GM19043 (cell line): ENCODE results near the gene SLC9A3.
"Not testable (repeated sequence)": the region's sequence is repeated elsewhere in the genome, so short reads cannot be mapped to it uniquely, and the experiment has no call there.

Experiments used
- ATAC-seq: cut with Tn5 transposase; IDR thresholded peaks from one replicate; pipeline ENCODE4 v1.9.1; 2021; ENCODE audit warnings: low read depth; ENCODE audit not compliant: unreplicated experiment

The SLC9A3 gene

DNA sequence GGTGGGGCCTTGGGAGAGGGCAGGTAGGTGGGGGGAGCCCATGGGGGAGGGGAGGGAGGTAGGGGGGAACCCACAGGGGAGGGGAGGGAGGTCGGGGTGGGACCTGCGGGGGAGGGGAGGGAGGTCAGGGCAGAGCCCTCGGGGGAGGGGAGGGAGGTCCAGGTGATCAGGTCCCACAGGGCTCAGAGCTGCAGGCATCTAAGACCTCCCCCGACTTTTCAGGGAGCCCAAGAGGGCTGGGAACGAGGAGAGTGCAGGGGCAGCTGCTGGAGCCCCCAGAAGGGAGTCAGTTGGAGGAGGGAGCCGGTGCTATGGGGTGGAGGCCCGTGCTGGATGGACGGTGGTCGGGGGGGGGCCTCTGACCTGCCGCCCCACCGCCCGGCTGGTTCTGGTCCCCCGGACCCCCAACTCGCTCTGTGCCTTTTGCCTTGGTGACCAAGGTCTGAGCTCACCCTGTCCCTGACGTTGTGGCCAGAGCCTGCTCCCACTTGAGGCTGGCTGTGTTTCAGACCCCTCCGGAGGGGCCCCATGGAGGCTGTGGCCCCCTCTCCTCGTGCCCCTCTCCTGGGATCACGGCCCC, 31.8 kb downstream of the SLC9A3 start:
- no peak for ATAC-seq

DNA sequence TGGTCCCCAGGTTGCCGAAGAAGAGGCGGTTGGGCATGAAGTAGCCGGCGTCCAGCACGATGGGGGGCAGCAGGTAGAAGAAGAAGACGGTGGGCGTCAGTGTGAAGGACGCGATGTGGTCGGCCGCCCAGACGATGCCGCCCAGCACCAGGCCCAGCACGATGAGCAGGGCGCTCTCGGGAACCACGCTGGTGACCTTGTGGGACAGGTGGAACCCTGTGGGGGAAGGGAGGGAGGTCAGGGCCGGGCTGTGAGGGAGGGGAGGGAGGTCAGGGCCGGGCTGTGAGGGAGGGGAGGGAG, 32.4 kb downstream of the SLC9A3 start:
- ATAC-seq, result no peak

- ATAC-seq, result no peak
Measured at GRCh38 chr5:491119-491855, 33.0 kb downstream of the SLC9A3 start.

GRCh38 chr5:490116-491106, 33.8 kb downstream of the SLC9A3 start:
- no peak for ATAC-seq

DNA sequence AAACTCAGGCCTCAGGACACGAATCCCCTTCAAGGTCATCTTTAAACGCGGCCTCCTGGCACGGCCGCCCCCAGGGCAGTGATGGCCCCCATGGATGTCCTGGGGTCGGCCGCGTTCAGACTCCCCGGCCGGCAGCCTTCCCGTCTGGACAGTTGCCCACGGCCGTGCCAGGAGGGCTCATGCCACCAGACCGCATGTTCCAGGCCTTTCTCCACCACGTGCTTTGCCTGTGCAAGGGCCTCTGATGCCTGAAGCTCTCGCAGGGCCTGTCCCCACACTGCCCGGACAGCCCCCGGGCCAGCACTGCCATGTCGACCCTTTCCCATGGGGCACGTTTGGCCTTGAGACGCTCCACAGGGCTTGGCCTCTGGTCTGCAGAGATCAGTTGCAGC, 34.6 kb downstream of the SLC9A3 start:
- ATAC-seq, result no peak

DNA sequence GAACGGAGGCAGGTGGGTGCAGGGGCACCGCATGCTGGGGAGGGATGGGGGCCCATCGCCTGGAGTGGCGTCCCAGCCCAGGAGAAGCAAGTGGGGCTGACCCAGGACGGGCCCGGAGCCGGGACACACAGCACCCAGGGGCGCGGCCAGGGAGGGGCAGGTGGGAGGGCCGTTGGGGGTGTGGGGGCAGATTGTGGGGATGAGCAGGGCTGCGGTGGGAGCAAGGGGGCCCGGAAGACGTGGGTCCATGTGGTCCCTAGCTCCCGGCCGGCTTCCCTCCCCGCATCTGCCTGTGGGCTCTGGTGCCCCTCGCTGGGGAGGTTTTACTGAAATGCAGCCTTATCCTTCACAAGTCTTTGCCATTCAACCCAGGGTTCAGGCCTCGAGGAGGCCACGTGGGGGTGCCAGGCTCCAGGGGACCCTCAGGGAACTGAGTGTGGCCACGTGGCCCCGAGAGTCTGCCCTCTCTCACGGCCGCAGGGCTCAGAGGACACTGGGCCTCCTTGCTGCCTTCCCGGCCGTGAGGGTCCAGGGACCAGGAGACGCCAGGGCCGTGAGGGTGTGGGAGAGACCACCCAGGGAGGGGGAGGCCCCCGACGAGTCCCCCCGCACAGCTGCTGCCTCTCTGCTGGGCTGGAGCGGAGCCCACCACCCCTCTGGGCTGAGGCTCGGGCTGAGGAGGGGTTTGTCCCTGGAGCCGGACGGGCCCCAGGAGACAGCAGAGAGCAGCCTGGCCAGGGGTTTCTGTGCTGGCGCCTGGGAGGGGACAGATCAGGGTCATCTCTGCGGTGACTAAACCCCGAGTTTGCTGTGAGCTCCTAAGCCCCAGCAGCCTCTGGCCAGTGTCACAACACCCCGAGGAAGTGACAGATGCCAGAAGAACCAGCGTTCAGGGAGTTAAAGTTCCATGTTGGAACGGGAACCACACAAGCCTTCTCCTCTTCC, 35.2 kb downstream of the SLC9A3 start:
- ATAC-seq, result no peak

DNA sequence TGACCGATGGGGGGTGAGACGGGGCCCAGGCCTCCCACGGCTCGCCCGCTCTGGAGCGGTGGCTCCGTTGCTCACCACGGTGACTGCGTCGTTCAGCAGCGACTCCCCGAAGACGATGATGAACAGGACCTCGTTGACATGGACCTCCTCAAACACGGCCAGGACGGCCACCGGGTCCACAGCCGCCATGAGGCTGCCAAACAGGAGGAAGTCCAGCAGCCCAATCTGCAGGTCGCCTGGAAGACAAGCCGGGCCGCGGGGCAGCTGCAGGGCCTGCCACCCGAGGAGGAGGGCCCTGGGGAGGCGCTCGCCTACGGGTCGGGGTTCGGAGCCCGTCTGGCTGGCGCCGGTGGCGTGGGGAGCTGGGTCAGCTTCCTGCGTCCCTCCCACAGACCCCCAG, 36.0 kb downstream of the SLC9A3 start:
- ATAC-seq, result no peak

DNA sequence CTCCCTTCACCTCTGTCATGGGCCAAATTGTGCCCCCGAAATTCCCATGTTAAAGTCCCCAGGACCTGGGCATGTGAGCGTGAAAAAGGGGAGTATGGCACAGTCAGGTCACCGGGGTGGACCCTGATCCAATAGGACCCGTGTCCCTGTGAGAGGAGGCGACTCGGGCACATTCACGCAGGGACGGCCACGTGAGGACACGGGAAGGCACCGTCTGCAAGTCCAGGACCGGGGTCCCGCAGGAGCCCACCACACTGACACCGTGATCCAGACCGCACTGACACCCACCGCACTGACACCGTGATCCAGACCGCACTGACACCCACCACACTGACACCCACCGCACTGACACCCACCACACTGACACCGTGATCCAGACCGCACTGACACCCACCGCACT, 37.7 kb downstream of the SLC9A3 start:
- not testable (repeated sequence) for ATAC-seq

- no peak for ATAC-seq
Measured at GRCh38 chr5:485946-486491, 38.2 kb downstream of the SLC9A3 start.

DNA sequence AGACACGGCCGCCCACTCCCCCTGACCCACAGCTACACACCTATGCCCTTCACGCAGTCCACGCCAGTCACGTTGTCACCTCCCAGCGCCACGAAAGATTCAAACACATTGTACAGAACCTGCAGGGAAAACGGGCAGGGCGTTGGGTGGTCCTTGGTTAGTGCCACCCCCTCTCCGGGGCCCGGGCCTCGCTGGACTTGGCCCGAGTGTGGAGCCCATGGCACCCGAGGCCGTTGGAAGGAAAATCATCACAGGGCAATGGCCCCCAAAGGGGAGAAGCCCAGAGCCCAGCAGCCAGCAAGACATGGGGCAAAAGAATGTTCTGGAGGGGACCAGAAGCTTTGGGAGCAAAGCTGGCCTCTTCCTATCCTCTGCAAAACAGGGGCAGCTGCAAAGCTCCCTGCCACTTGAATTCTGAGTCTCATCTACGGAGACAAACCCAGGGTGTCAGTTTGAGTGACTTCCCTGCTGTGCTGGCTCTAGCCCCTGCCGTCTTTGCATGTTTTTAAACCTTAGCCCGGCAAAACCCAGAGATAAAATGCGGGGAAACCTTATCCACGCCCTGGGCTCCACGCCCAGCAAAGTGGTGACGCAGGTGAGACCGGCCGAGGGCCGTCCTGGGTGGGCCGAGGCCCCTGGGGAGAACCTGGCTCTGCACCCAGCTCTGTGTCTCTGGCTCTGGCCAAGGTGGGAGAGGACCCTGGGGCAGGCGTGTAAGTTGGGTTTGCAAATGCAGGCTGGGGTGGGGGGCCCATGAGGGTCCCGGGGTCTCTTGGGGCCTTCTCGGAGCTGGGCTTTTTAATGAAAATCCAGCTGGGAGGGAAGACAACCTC, 38.9 kb downstream of the SLC9A3 start:
- no peak for ATAC-seq

- no peak for ATAC-seq
Measured at GRCh38 chr5:484556-484955, 39.7 kb downstream of the SLC9A3 start.

- no peak for ATAC-seq
Measured at GRCh38 chr5:483434-484140, 40.7 kb downstream of the SLC9A3 start.

- ATAC-seq, result no peak
Measured at GRCh38 chr5:483011-483410, 41.2 kb downstream of the SLC9A3 start.

DNA sequence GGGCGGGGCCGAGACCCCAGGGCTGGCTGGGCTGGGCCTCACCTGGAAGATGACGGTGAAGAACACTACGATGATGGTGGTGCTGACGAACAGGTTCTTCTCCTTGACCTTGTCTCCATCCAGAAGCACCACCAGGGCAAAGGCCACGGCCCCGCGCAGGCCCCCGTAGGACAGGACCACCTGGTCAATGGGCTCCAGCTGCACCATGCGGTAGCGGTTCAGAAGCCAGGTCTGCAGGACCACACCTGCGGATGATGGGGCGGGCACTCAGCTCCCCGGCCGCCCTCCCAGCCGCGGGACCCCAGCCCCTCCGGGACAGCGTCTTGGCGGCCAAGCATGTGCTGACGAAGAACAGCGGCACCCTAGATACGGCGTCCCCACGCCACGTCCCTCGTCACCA, 41.7 kb downstream of the SLC9A3 start:
- ATAC-seq, result no peak

DNA sequence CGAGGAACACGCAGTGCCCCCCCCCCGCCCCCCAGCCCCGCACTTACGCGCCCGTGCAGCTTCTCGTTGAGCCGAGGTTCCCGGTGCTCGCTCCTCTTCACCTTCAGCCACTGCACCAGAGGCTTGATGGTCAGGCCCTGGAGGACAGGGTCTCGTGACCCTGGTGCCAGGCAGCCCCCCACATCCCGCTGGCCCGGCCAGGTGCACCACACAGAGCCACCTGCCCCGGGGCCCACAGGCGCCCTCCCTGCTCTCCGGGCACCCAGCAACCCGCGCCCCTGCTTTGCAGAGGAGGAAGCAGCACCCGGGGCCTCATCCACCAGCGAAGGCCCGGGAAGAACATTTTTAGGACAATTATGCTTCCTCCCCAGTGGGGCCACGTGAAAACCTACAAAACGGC, 42.2 kb downstream of the SLC9A3 start:
- no peak for ATAC-seq

DNA sequence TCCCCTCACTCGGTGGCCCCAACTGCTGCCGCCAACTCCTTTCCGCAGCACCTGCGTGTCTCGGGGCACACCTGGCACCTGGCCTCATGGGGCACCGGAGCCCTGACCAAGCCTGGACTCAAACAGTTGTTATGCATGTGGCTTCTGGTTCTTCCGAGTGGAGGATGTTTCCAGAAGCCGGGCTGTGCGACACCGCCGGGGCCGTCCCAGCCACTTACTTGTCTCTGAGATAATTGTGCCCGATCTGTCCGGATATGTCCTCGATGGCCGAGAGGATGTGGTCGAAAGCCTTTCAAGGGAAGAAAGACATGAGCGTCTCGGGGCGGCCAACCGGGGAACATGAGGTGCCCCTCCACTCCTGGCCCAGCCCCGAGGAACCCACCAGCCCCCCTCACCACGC, 42.9 kb downstream of the SLC9A3 start:
- no peak for ATAC-seq

- ATAC-seq, result no peak
Measured at GRCh38 chr5:479566-480319, 44.5 kb downstream of the SLC9A3 start.

GRCh38 chr5:478982-479535, 45.2 kb downstream of the SLC9A3 start:
- ATAC-seq, result no peak
